ENCODE results near the gene SARS1.

The SARS1 gene

DNA sequence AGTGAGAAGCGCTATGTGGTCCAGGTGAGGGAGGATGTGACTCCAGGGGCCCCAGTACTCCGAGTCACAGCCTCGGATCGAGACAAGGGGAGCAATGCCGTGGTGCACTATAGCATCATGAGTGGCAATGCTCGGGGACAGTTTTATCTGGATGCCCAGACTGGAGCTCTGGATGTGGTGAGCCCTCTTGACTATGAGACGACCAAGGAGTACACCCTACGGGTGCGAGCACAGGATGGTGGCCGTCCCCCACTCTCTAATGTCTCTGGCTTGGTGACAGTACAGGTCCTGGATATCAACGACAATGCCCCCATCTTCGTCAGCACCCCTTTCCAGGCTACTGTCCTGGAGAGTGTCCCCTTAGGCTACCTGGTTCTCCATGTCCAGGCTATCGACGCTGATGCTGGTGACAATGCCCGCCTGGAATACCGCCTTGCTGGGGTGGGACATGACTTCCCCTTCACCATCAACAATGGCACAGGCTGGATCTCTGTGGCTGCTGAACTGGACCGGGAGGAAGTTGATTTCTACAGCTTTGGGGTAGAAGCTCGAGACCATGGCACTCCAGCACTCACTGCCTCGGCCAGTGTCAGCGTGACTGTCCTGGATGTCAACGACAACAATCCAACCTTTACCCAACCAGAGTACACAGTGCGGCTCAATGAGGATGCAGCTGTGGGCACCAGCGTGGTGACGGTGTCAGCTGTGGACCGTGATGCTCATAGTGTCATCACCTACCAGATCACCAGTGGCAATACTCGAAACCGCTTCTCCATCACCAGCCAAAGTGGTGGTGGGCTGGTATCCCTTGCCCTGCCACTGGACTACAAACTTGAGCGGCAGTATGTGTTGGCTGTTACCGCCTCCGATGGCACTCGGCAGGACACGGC, 37.8 kb downstream of the SARS1 start:
- no peak overlapping the region for H3K4me3 ChIP-seq (ENCODE audit: low read depth, low read length)
- CTCF ChIA-PET, result interaction anchor here (0.9 to 5.3 kb wide), 6 partner anchors 9 to 281 kb away, joined by 3 to 50 read pairs (median 6); partner anchors contain the start of gene SORT1
- TF ChIP-seq, protein P1, sequence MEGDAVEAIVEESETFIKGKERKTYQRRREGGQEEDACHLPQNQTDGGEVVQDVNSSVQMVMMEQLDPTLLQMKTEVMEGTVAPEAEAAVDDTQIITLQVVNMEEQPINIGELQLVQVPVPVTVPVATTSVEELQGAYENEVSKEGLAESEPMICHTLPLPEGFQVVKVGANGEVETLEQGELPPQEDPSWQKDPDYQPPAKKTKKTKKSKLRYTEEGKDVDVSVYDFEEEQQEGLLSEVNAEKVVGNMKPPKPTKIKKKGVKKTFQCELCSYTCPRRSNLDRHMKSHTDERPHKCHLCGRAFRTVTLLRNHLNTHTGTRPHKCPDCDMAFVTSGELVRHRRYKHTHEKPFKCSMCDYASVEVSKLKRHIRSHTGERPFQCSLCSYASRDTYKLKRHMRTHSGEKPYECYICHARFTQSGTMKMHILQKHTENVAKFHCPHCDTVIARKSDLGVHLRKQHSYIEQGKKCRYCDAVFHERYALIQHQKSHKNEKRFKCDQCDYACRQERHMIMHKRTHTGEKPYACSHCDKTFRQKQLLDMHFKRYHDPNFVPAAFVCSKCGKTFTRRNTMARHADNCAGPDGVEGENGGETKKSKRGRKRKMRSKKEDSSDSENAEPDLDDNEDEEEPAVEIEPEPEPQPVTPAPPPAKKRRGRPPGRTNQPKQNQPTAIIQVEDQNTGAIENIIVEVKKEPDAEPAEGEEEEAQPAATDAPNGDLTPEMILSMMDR (IDR thresholded peaks at IDR 0.05; ENCODE audit: insufficient read depth, low read length, missing control alignments), result no peak
- POLR2A ChIA-PET, result no interaction called here
- DNase-seq (ENCODE audit: low read depth, low spot score), result no peak

DNA sequence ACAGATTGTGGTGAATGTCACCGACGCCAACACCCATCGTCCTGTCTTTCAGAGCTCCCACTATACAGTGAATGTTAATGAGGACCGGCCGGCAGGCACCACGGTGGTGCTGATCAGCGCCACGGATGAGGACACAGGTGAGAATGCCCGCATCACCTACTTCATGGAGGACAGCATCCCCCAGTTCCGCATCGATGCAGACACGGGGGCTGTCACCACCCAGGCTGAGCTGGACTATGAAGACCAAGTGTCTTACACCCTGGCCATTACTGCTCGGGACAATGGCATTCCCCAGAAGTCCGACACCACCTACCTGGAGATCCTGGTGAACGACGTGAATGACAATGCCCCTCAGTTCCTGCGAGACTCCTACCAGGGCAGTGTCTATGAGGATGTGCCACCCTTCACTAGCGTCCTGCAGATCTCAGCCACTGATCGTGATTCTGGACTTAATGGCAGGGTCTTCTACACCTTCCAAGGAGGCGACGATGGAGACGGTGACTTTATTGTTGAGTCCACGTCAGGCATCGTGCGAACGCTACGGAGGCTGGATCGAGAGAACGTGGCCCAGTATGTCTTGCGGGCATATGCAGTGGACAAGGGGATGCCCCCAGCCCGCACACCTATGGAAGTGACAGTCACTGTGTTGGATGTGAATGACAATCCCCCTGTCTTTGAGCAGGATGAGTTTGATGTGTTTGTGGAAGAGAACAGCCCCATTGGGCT, 38.6 kb downstream of the SARS1 start:
- no peak overlapping the region for H3K4me3 ChIP-seq (ENCODE audit: low read depth, low read length)
- DNase-seq (ENCODE audit: low read depth, low spot score), result no peak
- TF ChIP-seq, protein P1 (IDR thresholded peaks at IDR 0.05; ENCODE audit: insufficient read depth, low read length, missing control alignments), result no peak
- CTCF ChIA-PET, result interaction anchor here (0.9 to 5.6 kb wide), 6 partner anchors 8 to 147 kb away, joined by 3 to 50 read pairs (median 18); partner anchors contain the start of gene SORT1
- POLR2A ChIA-PET, result no interaction called here

DNA sequence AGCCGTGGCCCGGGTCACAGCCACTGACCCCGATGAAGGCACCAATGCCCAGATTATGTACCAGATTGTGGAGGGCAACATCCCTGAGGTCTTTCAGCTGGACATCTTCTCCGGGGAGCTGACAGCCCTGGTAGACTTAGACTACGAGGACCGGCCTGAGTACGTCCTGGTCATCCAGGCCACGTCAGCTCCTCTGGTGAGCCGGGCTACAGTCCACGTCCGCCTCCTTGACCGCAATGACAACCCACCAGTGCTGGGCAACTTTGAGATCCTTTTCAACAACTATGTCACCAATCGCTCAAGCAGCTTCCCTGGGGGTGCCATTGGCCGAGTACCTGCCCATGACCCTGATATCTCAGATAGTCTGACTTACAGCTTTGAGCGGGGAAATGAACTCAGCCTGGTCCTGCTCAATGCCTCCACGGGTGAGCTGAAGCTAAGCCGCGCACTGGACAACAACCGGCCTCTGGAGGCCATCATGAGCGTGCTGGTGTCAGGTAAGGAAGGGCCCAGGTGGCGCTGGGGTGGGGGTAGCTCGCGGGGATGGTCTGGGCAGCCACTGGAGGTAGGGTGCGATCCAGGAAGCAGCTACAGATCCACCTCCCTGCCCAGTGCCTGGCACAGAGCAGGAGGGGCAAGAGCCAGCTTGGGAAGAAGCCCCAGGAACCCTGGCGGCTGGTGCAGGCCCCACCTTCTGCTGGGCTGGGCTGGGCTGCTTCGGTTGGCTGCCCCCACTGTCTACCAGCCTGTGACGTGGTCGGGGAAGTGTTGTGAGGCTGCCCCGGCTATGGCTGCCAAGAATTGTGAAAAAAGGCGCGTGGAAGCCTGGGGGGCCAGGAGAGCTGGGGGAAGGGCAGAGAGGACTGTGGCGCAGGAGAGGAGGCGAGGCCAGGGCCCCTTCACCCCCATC, 39.4 kb downstream of the SARS1 start:
- H3K4me3 ChIP-seq (ENCODE audit: low read depth, low read length), result no peak overlapping the region
- ChIA-PET POLR2A (interaction anchor here (0.5 to 1.4 kb wide), 2 partner anchors 14 to 153 kb away, joined by 5 read pairs; no protein-coding TSS in a partner anchor), CTCF (interaction anchor here (1.0 to 5.6 kb wide), 11 partner anchors 10 to 279 kb away, joined by 3 to 50 read pairs (median 6); partner anchors contain the start of genes CYB561D1 and SORT1)
- TF ChIP-seq, protein P1 (IDR thresholded peaks at IDR 0.05; ENCODE audit: insufficient read depth, low read length, missing control alignments), result no peak
- no peak for DNase-seq (ENCODE audit: low read depth, low spot score)

DNA sequence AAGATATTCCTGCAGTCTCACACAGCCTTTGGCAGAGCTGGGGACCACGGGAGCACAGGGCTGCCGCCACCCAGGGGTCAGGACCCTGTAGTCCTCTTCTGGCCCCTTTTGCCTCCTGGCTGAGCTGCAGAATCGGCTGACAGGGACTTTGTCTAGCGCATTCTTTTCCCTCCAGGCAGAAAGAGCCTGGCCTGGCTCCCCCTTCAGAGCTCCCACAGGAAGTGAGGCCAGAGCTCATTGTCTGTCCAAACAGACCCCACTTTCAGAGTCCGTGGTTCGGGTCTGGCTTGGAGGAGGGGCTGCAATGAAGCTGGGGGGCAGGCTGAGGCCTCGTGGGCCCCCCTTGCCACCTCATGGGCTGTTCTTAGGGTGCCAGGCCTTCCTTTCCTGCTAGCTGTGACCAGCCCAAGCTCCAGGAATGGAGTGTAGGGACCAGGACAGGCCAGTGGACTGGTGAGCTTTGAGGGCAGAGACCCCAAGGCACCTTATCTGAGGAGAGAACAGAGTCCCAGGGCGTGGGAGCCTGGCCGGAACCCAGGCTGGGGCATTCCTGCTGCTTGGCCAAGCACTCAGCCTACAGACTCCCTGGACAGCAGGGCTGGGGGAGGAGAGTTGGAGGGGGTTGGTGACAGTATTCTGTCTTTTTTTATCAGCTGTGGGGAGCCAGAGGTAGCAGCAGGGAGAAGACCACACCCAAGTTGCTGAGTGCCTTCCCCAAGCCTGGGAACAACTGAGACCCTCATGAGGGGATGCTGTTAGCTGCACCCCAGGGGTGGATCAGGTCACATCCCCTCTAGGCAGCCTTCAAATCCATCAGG, 40.3 kb downstream of the SARS1 start:
- ChIA-PET CTCF (interaction anchor here (1.0 to 5.6 kb wide), 12 partner anchors 8 to 278 kb away, joined by 3 to 50 read pairs (median 4); partner anchors contain the start of genes CYB561D1, PSRC1 and SORT1), POLR2A (interaction anchor here (0.5 to 1.4 kb wide), 3 partner anchors 154 to 258 kb away, joined by 3 to 5 read pairs (median 4); no protein-coding TSS in a partner anchor)
- no peak overlapping the region; the same call in 1 of the 2 replicates for H3K4me3 ChIP-seq (ENCODE audit: low read depth, low read length)
- TF ChIP-seq, protein P1 (IDR thresholded peaks at IDR 0.05; ENCODE audit: insufficient read depth, low read length, missing control alignments), result no peak
- no peak for DNase-seq (ENCODE audit: low read depth, low spot score)

DNA sequence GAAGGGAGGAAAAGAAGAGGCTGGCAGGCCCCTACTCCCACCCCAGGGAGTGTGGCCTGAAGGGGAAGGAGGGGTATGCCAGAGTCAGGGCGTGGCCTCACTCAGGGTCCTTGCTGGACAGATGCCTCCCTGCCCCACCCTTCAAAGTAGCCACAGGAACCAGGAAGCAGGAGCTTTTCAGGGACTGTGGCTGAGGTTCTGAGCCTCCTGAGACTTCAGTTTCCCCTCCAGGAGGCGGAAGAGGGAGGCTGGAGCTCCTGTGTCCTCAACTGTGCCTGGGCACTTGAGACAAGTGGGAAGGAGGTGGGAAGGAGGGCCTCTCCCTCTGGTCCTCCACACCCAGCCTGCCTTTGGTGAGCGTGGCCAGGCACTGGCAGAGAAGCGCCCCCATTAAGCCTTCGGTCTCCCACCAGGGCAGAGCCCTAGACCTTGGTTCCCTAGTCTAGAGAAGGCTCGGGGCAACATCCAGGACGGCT, 40.9 kb downstream of the SARS1 start:
- CTCF ChIA-PET, result interaction anchor here (1.2 to 5.6 kb wide), 10 partner anchors 8 to 278 kb away, joined by 3 to 50 read pairs (median 6); partner anchors contain the start of genes PSRC1 and SORT1
- TF ChIP-seq, protein P1 (IDR thresholded peaks at IDR 0.05; ENCODE audit: insufficient read depth, low read length, missing control alignments), result no peak
- no peak overlapping the region for H3K4me3 ChIP-seq (ENCODE audit: low read depth, low read length)
- POLR2A ChIA-PET, result interaction anchor here (1.4 kb wide), 1 partner anchor 155 kb away, joined by 5 read pairs; no protein-coding TSS in a partner anchor
- DNase-seq (ENCODE audit: low read depth, low spot score), result no peak
